Stomach (tissue), 4 donors: ENCODE data around the gene SLC8A2.

Source experiments
- CTCF ChIP-seq, 7 experiments: fragments of 450-650 bp in 4 of 7; fragments of 200-600 bp in 3 of 7; sonication (generic) in 3 of 7; IDR thresholded peaks; one replicate each; pipeline ENCODE4 v1.5.1; 2016 to 2019; ENCODE audit warnings: antibody characterized with exemption in 7 of 7, control low read depth in 2 of 7, mild to moderate bottlenecking in 1 of 7
- POLR2A ChIP-seq, 4 donors: fragments of 450-650 bp; IDR thresholded peaks; one replicate each; pipeline ENCODE4 v1.6.1; 2016; ENCODE audit warnings: antibody characterized with exemption in 4 of 4, control low read depth in 2 of 4, mild to moderate bottlenecking in 1 of 4, moderate library complexity in 1 of 4
- POLR2AphosphoS5 ChIP-seq, 3 donors: sonication (generic); formaldehyde crosslinking; IDR thresholded peaks; one replicate each; pipeline ENCODE4 v1.6.1; 2016; ENCODE audit warnings: antibody characterized with exemption in 3 of 3

GRCh38 chr19:47458672-47459071, 13.0 kb downstream of the SLC8A2 start:
- TF ChIP-seq CTCF (IDR thresholded peaks at IDR 0.05): no peak
- no peak for TF ChIP-seq POLR2A (IDR thresholded peaks at IDR 0.05)
- no peak for TF ChIP-seq POLR2AphosphoS5 (IDR thresholded peaks at IDR 0.05)
